ENCODE results near the gene FRMPD4. TPM values are rescaled to one million over a fixed set of nuclear protein-coding genes. Genes with fewer than 3 reads are reported as not detected.

The FRMPD4 gene
- total RNA-seq, 1 donor, result 1.8 TPM

DNA sequence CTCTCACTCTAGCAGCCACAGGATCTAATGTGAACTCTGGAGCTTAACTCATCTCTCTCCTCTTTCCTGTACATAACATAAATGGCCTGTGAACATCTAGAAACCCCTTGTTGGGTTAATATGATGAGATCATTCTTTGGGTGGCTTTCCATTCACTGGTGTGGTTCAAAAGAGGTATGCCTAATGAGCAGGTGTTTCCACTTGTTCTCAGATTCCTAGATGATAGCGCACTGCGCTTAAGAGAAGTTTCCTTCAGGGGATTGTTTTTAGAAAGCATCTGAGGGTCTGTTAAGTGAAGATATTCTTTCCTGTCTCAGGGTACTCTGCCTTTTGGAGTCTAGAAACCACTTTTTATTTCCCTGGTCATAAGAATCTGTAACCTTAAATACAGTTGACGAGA lies 32.5 kb downstream of the FRMPD4 start:
- Histone ChIP-seq H3K79me2 (ENCODE audit: insufficient read depth, low read length) (no peaks in the 10 kb centered on the region), H3K4me3 (ENCODE audit: insufficient read depth, low read length) (no peak overlapping the region), H2AFZ (ENCODE audit: low read length) (no peak overlapping the region), H4K20me1 (ENCODE audit: insufficient read depth, low read length) (no peaks in the 10 kb centered on the region), H3K4me2 (ENCODE audit: insufficient read depth, low read length) (no peak overlapping the region), H3K27me3 (ENCODE audit: insufficient read depth, low read length) (no peaks in the 10 kb centered on the region), H3K27ac (ENCODE audit: low read depth, low read length) (no peak overlapping the region), H3K9me3 (ENCODE audit: low read depth, low read length) (no peaks in the 10 kb centered on the region), H3K36me3 (ENCODE audit: insufficient read depth, low read length) (no peaks in the 10 kb centered on the region), H3K4me1 (ENCODE audit: insufficient read depth, low read length) (no peaks in the 10 kb centered on the region)
- no peak for DNase-seq (ENCODE audit: insufficient read length, low spot score, missing footprints)
- TF ChIP-seq CTCF (IDR thresholded peaks at IDR 0.05; ENCODE audit: extremely low read depth, low read depth, low read length), result no peak

DNA sequence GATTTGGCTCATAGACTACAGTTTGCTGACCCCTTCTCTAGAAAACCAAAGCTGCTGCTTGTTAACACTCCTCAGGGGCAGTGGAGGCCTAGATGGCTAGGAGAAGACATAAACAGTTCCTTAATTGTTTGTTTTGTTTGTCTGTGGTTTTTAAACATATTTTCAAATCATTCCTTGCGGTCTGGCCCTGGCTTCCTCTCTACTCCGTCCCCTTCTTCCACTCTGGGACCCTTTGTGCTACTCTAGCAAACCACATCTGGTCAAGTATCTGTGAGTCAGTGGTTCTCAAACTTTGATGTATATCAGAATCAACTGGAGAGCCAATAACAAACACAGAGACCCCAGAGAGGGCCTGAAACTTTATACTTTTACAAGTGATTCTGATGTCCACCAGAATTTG lies 36.1 kb downstream of the FRMPD4 start:
- Histone ChIP-seq H3K4me1 (ENCODE audit: insufficient read depth, low read length) (no peaks in the 10 kb centered on the region), H3K4me2 (ENCODE audit: insufficient read depth, low read length) (no peak overlapping the region), H3K4me3 (ENCODE audit: insufficient read depth, low read length) (no peak overlapping the region), H3K27ac (ENCODE audit: low read depth, low read length) (no peak overlapping the region), H3K9me3 (ENCODE audit: low read depth, low read length) (no peaks in the 10 kb centered on the region), H2AFZ (ENCODE audit: low read length) (no peak overlapping the region), H3K36me3 (ENCODE audit: insufficient read depth, low read length) (no peaks in the 10 kb centered on the region), H3K79me2 (ENCODE audit: insufficient read depth, low read length) (no peaks in the 10 kb centered on the region), H3K27me3 (ENCODE audit: insufficient read depth, low read length) (no peaks in the 10 kb centered on the region), H4K20me1 (ENCODE audit: insufficient read depth, low read length) (no peaks in the 10 kb centered on the region)
- no peak for TF ChIP-seq CTCF (IDR thresholded peaks at IDR 0.05; ENCODE audit: extremely low read depth, low read depth, low read length)
- DNase-seq (ENCODE audit: insufficient read length, low spot score, missing footprints), result no peak

DNA sequence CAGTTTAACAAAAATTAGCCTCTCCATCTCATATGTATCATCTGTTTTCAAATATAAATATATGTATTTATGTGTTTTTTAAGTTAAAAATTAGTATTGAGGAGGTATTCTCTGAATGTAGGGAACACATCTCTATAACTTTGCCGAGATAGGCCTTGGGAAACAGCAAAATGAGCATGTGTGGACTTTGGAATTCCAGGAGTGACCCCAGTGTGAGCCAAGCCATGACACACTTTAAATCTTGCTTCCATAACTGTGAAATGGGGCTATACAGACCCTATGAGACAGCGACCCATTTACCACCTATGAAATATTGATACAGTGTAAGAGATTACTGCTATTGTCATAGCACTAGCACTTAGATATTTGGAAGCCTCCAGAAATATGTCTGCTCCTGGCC lies 58.8 kb downstream of the FRMPD4 start:
- Histone ChIP-seq H3K27me3 (ENCODE audit: insufficient read depth, low read length) (no peaks in the 10 kb centered on the region), H3K79me2 (ENCODE audit: insufficient read depth, low read length) (no peaks in the 10 kb centered on the region), H3K4me1 (ENCODE audit: insufficient read depth, low read length) (no peaks in the 10 kb centered on the region), H3K27ac (ENCODE audit: low read depth, low read length) (no peak overlapping the region), H3K9me3 (ENCODE audit: low read depth, low read length) (no peaks in the 10 kb centered on the region), H3K4me2 (ENCODE audit: insufficient read depth, low read length) (no peak overlapping the region), H3K36me3 (ENCODE audit: insufficient read depth, low read length) (no peaks in the 10 kb centered on the region), H4K20me1 (ENCODE audit: insufficient read depth, low read length) (no peaks in the 10 kb centered on the region), H2AFZ (ENCODE audit: low read length) (no peak overlapping the region), H3K4me3 (ENCODE audit: insufficient read depth, low read length) (no peak overlapping the region)
- no peak for DNase-seq (ENCODE audit: insufficient read length, low spot score, missing footprints)
- no peak for TF ChIP-seq CTCF (IDR thresholded peaks at IDR 0.05; ENCODE audit: extremely low read depth, low read depth, low read length)

DNA sequence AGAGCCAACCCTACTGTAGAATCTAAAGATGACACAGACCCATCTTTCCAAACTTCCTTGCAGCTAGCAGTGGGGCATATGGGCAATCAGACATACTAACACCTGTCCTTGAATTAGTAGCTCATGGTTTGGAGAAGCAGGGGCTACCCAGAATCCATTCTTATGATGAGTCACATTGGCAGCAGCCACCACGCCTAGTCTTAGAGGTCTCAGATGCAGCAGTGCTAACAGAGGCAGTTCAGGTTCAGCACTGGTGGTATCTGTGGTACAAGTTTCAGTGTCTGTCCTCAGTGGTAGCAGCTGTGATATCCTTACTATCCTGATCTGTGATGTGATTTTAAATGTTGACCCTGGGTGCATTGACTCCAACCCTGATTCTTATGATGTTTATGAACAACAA lies 68.1 kb downstream of the FRMPD4 start:
- H3K4me3 ChIP-seq (ENCODE audit: insufficient read depth, low read length), result no peak overlapping the region
- no peaks in the 10 kb centered on the region for H3K36me3 ChIP-seq (ENCODE audit: insufficient read depth, low read length)
- H3K79me2 ChIP-seq (ENCODE audit: insufficient read depth, low read length), result no peaks in the 10 kb centered on the region
- no peak overlapping the region for H3K4me2 ChIP-seq (ENCODE audit: insufficient read depth, low read length)
- no peaks in the 10 kb centered on the region for H4K20me1 ChIP-seq (ENCODE audit: insufficient read depth, low read length)
- TF ChIP-seq CTCF (IDR thresholded peaks at IDR 0.05; ENCODE audit: extremely low read depth, low read depth, low read length), result no peak
- H3K27me3 ChIP-seq (ENCODE audit: insufficient read depth, low read length), result no peaks in the 10 kb centered on the region
- no peaks in the 10 kb centered on the region for H3K9me3 ChIP-seq (ENCODE audit: low read depth, low read length)
- peaks cover 10% of the 10 kb centered on the region for H3K4me1 ChIP-seq (ENCODE audit: insufficient read depth, low read length)
- no peak overlapping the region for H3K27ac ChIP-seq (ENCODE audit: low read depth, low read length)
- DNase-seq (ENCODE audit: insufficient read length, low spot score, missing footprints), result no peak
- H2AFZ ChIP-seq (ENCODE audit: low read length), result no peak overlapping the region

Measured in osteoblast (primary cell).